Prostate gland (tissue), 2 donors: ENCODE data around the gene EPS8L3.

ENCODE experiments used
- CTCF ChIP-seq, 4 experiments: fragments of 200-600 bp in 2 of 4; fragments of 450-650 bp in 2 of 4; sonication (generic) in 2 of 4; IDR thresholded peaks; 1 replicate in 3 of 4; 2 replicates in 1 of 4; pipeline ENCODE4 v1.5.1; 2016 to 2019; ENCODE audit warnings: antibody characterized with exemption in 4 of 4, mild to moderate bottlenecking in 2 of 4, moderate library complexity in 2 of 4
- POLR2A ChIP-seq: fragments of 450-650 bp; IDR thresholded peaks from one replicate; pipeline ENCODE4 v1.6.1; 2016; ENCODE audit warnings: antibody characterized with exemption, mild to moderate bottlenecking
- POLR2AphosphoS5 ChIP-seq: sonication (generic); formaldehyde crosslinking; IDR thresholded peaks from one replicate; pipeline ENCODE4 v1.6.1; 2017; ENCODE audit warnings: antibody characterized with exemption

- TF ChIP-seq CTCF (IDR thresholded peaks at IDR 0.05) = no peak
- TF ChIP-seq POLR2A = no peak
- no peak for TF ChIP-seq POLR2AphosphoS5
These were observed 45.0 kb upstream of the EPS8L3 start for GRCh38 chr1:109808703-109809102.
